Uterus (tissue), 2 donors: ENCODE measurements around the gene KCNK10.

Source experiments
- CTCF ChIP-seq, 4 experiments: fragments of 200-600 bp in 2 of 4; fragments of 450-650 bp in 2 of 4; sonication (generic) in 2 of 4; IDR thresholded peaks; one replicate each; pipeline ENCODE4 v1.5.1; 2016 to 2019; ENCODE audit warnings: antibody characterized with exemption in 4 of 4, mild to moderate bottlenecking in 2 of 4, moderate library complexity in 1 of 4
- POLR2A ChIP-seq, 2 donors: fragments of 450-650 bp; IDR thresholded peaks; one replicate each; pipeline ENCODE4 v1.6.1; 2016; ENCODE audit warnings: antibody characterized with exemption in 2 of 2, mild to moderate bottlenecking in 1 of 2, moderate library complexity in 1 of 2

DNA sequence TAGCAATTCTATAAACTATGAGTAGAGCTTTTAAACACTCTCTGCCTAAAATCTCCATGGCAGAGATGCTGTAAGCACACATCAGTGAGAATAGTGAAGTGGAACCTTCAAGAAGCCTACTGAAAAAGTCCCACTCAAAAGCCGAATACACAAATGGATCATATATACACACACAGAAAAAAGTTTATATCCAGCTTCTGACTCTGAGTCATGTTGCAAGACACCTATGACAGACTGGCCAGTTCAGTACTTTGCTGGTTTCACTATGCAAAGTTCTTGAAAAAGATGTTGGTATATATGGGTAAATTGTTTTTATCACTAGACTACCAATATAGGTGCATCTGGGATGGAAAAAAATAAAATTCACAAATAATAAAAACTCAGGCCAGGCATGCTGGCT is 126.1 kb downstream of the KCNK10 start:
- TF ChIP-seq CTCF (IDR thresholded peaks at IDR 0.05) (no peak), POLR2A (IDR thresholded peaks at IDR 0.05) (no peak)
